Measurements from ENCODE around the gene EPB41. TPM values are rescaled to one million over a fixed set of nuclear protein-coding genes. Genes with fewer than 3 reads are reported as not detected.

The EPB41 gene
- total and polyA plus RNA-seq, 2 of the 8 experiments (the other 6 are each of a cell fraction or from before 2014, with no cell fraction given) = 36.7 to 109 TPM

- Histone ChIP-seq H3K23me2 (ENCODE audit: low read depth, low read length) (no peaks in the 10 kb centered on the region), H3K4me2 (ENCODE audit: insufficient read depth in 1 of 2, low read depth in 2 of 2, low read length in 2 of 2) (no peak overlapping the region), H4K91ac (replicated peaks; ENCODE audit: insufficient read length, low read length) (no peak overlapping the region), H3K27ac (ENCODE audit: low read depth, low read length) (no peak overlapping the region), H2BK5ac (ENCODE audit: low read depth, low read length) (no peak overlapping the region), H4K8ac (ENCODE audit: extremely low read depth, insufficient read depth, low read length) (no peak overlapping the region), H3K18ac (ENCODE audit: extremely low read depth, low read length) (no peak overlapping the region), H2BK120ac (replicated peaks; ENCODE audit: low read depth, low read length) (no peak overlapping the region), H2AK5ac (ENCODE audit: low read depth, low read length) (no peak overlapping the region), H2BK15ac (ENCODE audit: low read length) (no peak overlapping the region), H4K20me1 (replicated peaks in 1 of 2; ENCODE audit: control insufficient read depth in 1 of 2, insufficient read depth in 2 of 2, low read length in 2 of 2) (no peaks in the 10 kb centered on the region), H2BK12ac (ENCODE audit: low read depth, low read length) (no peak overlapping the region), H3K79me2 (ENCODE audit: control insufficient read depth in 1 of 2, insufficient read depth in 2 of 2, low read length in 2 of 2) (no peaks in the 10 kb centered on the region), H3K9me3 (ENCODE audit: insufficient read depth in 2 of 2, low read depth in 1 of 2, low read length in 1 of 2) (no peaks in the 10 kb centered on the region), H2BK20ac (ENCODE audit: low read length) (no peak overlapping the region), H3K4me3 (ENCODE audit: extremely low read depth in 1 of 4, insufficient read depth in 2 of 4, low read depth in 3 of 4, low read length in 4 of 4) (no peak overlapping the region), H3K27me3 (replicated peaks in 1 of 4; ENCODE audit: control insufficient read depth in 3 of 4, extremely low read depth in 1 of 4, insufficient read depth in 3 of 4, low read length in 3 of 4) (no peaks in the 10 kb centered on the region), H3K4me1 (replicated peaks in 1 of 4; ENCODE audit: control insufficient read depth in 3 of 4, insufficient read depth in 4 of 4, low read length in 3 of 4) (peaks cover 0 to 5% (median 0%) of the 10 kb centered on the region in 4 experiments; a peak in 2 of 7 replicates), H3K14ac (ENCODE audit: insufficient read length) (no peak overlapping the region), H3K56ac (replicated peaks; ENCODE audit: insufficient read length, low read depth, low read length) (no peak overlapping the region), H4K5ac (ENCODE audit: insufficient read length, low read depth, low read length) (no peak overlapping the region), H3K79me1 (ENCODE audit: low read depth, low read length) (no peaks in the 10 kb centered on the region), H3K36me3 (ENCODE audit: control insufficient read depth in 2 of 4, insufficient read depth in 4 of 4, low read length in 3 of 4) (no peaks in the 10 kb centered on the region), H3K9ac (replicated peaks in 1 of 4; ENCODE audit: extremely low read depth in 1 of 4, low read depth in 3 of 4, low read length in 3 of 4) (no peak overlapping the region), H2AFZ (ENCODE audit: low read length) (no peak overlapping the region), H3K23ac (ENCODE audit: insufficient read length) (no peak overlapping the region), H3K4ac (replicated peaks; ENCODE audit: insufficient read length, low read depth, low read length) (no peak overlapping the region)
- no peak for FAIRE-seq
- TF ChIP-seq CHD2 (IDR thresholded peaks at IDR 0.05; ENCODE audit: low read length) = no peak
- no peak for TF ChIP-seq YY1 (IDR thresholded peaks at IDR 0.05; ENCODE audit: low read depth, low read length)
- TF ChIP-seq FOSL1 (IDR thresholded peaks at IDR 0.05; ENCODE audit: insufficient read depth, low read depth, low read length) = no peak
- no peak for TF ChIP-seq HDAC2 (IDR thresholded peaks at IDR 0.05; ENCODE audit: borderline replicate concordance in 1 of 2, low read depth in 2 of 2, low read length in 2 of 2)
- TF ChIP-seq BRCA1 (IDR thresholded peaks at IDR 0.05; ENCODE audit: low read depth, low read length) = no peak
- TF ChIP-seq EGR1 (IDR thresholded peaks at IDR 0.05; ENCODE audit: borderline replicate concordance, low read depth, low read length) = no peak
- TF ChIP-seq CREB1 (IDR thresholded peaks at IDR 0.05) = no peak
- TF ChIP-seq CBX5 (IDR thresholded peaks at IDR 0.05; ENCODE audit: low read depth, low read length) = no peak
- TF ChIP-seq SUZ12 (IDR thresholded peaks at IDR 0.05; ENCODE audit: low read length) = no peak
- TF ChIP-seq RNF2 (IDR thresholded peaks at IDR 0.05; ENCODE audit: borderline replicate concordance, low read depth, low read length, missing control alignments, poor library complexity, severe bottlenecking) = no peak
- no peak for TF ChIP-seq ASH2L (IDR thresholded peaks at IDR 0.05; ENCODE audit: low read length)
- no peak for TF ChIP-seq JUN (IDR thresholded peaks at IDR 0.05; ENCODE audit: low read depth, low read length)
- TF ChIP-seq GTF2F1 (IDR thresholded peaks at IDR 0.05; ENCODE audit: borderline replicate concordance, low read depth, low read length) = no peak
- TF ChIP-seq GABPA (IDR thresholded peaks at IDR 0.05; ENCODE audit: borderline replicate concordance, insufficient read depth, low read length) = no peak
- DNase-seq (ENCODE audit: low read depth in 1 of 2, low spot score in 2 of 2) = no peak
- WGBS, 2 experiments (ENCODE audit: extremely low coverage in 1 of 2, insufficient coverage in 1 of 2, insufficient read length in 1 of 2, insufficient replicate concordance in 2 of 2, low coverage in 1 of 2, low lambda C conversion rate in 2 of 2, missing lambda C conversion rate in 1 of 2) = no CpG with 5 or more reads among the region's 5 CpGs
- ChIA-PET POLR2A (ENCODE audit: partially characterized antibody) (interaction anchor here (1.0 to 1.7 kb wide), 4 partner anchors 73 to 128 kb away, joined by 3 read pairs; no protein-coding TSS in a partner anchor), CTCF (ENCODE audit: partially characterized antibody) (interaction anchor here (0.7 to 4.8 kb wide), 6 partner anchors 11 to 251 kb away, joined by 3 to 23 read pairs (median 4); no protein-coding TSS in a partner anchor)
Observed at GRCh38 chr1:28869952-28870351, 44.4 kb upstream of the EPB41 start.
